Sciatic nerve (tissue), 2 donors: ENCODE results near the gene LRMDA. TPM values are rescaled to one million over a fixed set of nuclear protein-coding genes. Genes with fewer than 3 reads are reported as not detected.

Source experiments
- ATAC-seq: fragments of 200-7000 bp; cut with Tn5 transposase; one replicate; pipeline ENCODE4 v1.9.1; 2020; ENCODE audit warnings: mild to moderate bottlenecking, moderate library complexity
- DNase-seq: peaks from one replicate; pipeline ENCODE4 v3.0.0-alpha.2; 2020; ENCODE audit warnings: low spot score
- intact Hi-C: fragments of 100-400 bp; cut with DNase I; formaldehyde crosslinking; loops from one replicate; pipeline ENCODE4 v1.14.2; 2022
- total RNA-seq: library from RNA; stranded (reverse); fragmentation: NEBNext Ultra II Directional; extraction: Animal tissue kit (Norgen Biotek cat#: 25700); gene quantifications from one replicate; pipeline ENCODE4 v1.2.1, GENCODE V29; 2021
- donor health status: DM: no; HTN: no; CAD: no.
- donor health status: DM: no; HTN: no; CAD: no.

The LRMDA gene
- total RNA-seq, 1 donor from 2014 or later, result 16.6 TPM

GRCh38 chr10:75788394-75789205 lies 357.2 kb downstream of the LRMDA start:
- ATAC-seq, result peak; percentile 86

GRCh38 chr10:75793848-75794247 lies 362.4 kb downstream of the LRMDA start:
- DNase-seq (no peak), ATAC-seq (no peak)
- intact Hi-C loops, result no loop called here

More at GRCh38 chr10:75788394-75789205, 357.2 kb downstream of the LRMDA start:
- intact Hi-C loops, result no loop called here
- DNase-seq, result no peak

DNA sequence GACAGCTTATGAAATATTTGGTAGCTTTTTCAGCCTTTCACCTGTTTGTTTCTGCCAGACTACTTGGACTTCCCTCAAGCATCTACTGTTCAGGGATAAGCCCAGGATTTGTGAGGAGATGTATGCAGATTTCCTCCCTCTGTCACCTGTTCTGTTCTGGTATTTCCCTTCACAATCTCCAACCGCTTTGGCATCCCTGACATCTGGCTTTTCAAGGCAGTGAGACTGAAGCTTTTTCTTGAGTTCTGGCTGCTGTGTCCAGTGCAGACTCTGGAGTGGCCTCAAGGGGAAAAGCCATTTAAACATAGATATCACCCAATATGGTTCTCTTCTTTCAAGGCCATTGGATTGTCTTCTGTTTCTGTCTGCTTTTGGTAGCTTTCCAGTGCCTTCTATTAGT lies 369.7 kb downstream of the LRMDA start:
- no peak for ATAC-seq
- intact Hi-C loops, result no loop called here
- DNase-seq, result no peak

DNA sequence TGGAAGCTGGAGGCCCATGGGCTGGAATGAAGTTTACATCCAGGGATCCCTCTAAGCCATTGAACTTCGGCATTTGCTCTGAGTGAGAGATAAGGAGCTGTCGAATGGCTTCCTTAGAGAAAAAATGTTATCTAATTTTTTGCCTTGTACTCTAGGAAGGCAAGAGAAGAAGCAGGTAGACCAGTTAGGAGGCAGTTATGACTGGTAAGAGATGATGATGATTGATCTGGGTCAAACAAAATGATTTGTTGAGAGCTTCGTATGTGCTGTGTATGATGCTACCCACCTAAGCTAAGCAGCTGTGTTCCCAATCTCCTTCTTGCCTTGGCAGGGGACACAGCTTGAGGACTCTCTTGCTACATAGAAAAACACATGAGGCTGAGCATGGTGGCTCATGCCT lies 370.2 kb downstream of the LRMDA start:
- intact Hi-C loops, result no loop called here
- ATAC-seq (no peak), DNase-seq (no peak)

- ATAC-seq, result no peak
- DNase-seq, result no peak
These were observed 371.7 kb downstream of the LRMDA start for GRCh38 chr10:75803121-75803520.

DNA sequence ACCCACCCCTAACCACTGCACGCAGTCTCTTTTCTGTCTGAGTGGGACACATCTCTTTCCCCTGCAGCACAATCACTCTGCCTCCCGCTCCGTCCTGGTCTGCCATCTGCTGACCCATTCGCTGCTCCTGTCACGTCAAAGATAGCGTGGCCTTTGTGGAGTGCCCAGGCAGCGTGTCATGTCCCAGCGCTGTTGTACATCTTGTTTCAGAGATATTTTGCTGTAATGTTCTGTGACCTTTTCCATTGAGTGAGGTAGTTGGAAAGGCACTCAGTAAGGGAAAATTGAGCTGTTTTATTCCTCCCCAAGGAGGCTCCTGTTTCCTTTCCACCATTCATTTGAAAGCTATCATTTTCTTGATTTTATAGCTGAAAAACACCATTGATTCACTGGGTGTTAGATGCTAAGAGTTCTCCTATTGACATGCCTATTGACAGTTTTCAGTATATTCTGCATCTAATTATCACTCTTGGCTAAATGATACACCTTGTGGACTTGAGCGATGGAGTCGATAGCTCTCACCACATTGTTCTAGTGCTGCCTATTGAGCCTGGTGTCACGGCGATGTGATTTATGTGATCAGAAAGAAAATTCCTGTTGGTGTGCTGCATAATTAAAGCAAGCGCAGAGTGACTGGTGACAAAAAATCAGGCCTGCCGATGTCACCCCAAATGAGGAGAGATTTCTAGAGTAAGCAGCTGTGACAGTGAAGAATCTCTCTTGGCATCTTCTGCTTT lies 372.6 kb downstream of the LRMDA start:
- ATAC-seq (peak; percentile 95), DNase-seq (no peak)
- intact Hi-C loops, result no loop called here

More at GRCh38 chr10:75803121-75803520, 371.7 kb downstream of the LRMDA start:
- intact Hi-C loops, result no loop called here

DNA sequence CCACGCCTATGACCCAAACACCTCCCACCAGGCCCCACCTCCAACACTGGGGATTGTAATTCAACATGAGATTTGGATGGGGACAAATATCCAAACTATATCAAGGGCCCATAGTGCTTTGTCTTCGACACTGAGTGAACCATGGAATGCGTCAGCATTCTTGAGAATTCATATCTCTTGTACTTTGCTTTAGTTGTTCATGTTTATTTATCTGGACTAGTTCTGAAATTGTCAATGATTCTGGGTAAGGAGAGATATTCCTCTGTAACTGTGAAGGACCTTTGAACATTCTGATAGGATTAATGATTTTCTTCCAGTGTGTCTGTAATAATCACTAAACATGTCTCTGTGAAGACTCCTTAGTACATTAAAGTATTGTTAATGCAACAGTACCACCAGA lies 374.8 kb downstream of the LRMDA start:
- DNase-seq (no peak), ATAC-seq (no peak)

GRCh38 chr10:75807456-75807855 lies 376.0 kb downstream of the LRMDA start:
- DNase-seq, result no peak
- no peak for ATAC-seq
- intact Hi-C loops, result no loop called here

More for the DNA sequence above, 374.8 kb downstream of the LRMDA start:
- intact Hi-C loops, result no loop called here

DNA sequence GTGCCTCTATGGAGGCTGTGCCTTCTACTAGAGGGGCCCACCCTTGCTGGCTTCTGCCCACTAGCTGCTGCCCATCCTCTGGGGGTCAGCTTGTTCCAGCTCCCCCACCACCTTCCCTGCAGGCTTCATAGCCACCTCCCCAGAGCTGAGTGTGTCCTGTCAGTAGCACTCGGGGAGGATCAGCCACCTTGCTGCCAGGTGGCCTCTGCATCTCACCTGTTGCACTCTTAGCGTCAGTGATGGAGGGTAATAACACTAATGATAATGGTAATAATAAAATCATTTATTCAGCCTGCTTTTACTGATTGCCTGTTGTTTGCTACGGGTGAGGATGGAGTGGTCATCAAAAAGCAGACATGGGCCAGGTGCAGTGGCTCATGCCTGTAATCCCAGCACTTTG lies 377.6 kb downstream of the LRMDA start:
- ATAC-seq (no peak), DNase-seq (no peak)
- intact Hi-C loops, result no loop called here

DNA sequence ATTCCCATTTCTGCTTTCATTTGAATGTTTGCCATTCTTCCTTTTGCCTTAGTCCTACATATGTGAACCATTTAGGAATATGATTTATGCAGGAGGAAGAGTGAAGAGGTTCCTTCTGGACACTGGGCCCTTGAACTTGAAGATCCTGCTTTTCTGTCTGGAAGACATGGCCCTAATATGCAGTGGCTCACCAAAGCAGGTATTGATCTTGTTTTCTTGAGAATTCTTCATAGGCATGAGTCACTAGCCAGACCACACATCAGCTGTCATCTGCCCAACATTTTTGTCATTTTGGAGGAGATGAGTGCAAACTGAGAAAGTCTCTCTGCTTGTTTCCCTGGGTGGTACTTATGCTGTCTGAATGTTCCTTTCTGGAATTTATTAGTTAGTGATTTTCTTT lies 382.6 kb downstream of the LRMDA start:
- ATAC-seq, result no peak
- no peak for DNase-seq
- intact Hi-C loops, result no loop called here

GRCh38 chr10:75815066-75815465 lies 383.6 kb downstream of the LRMDA start:
- intact Hi-C loops, result no loop called here
- no peak for ATAC-seq
- no peak for DNase-seq

DNA sequence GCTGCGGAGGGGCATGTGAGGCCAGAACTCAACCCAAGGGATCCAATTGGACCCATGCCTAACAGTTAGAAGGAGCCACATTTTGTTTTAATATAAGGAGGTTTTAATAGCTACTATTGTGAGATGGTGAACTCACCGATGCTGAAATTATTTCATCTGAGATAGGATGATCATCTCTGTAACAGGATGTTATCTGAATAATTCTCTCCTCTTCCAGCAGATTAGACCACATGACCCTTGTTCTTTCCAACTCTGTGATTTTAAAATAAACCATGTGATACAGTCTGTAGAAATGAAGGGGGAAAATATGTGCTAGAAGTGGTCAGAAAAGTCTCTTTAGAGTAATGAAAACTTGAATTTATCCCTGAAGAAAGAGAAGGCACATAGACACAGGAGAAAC lies 385.8 kb downstream of the LRMDA start:
- intact Hi-C loops, result no loop called here
- ATAC-seq (peak; percentile 77), DNase-seq (no peak)

- ATAC-seq (peak; percentile 87), DNase-seq (no peak)
- intact Hi-C loops, result no loop called here
These were observed 387.1 kb downstream of the LRMDA start for GRCh38 chr10:75818552-75818951.

GRCh38 chr10:75825235-75825634 lies 393.8 kb downstream of the LRMDA start:
- no peak for ATAC-seq
- intact Hi-C loops, result no loop called here
- DNase-seq, result no peak

GRCh38 chr10:75825661-75826060 lies 394.2 kb downstream of the LRMDA start:
- intact Hi-C loops, result no loop called here
- ATAC-seq (no peak), DNase-seq (no peak)

GRCh38 chr10:75826846-75827245 lies 395.4 kb downstream of the LRMDA start:
- no peak for ATAC-seq
- DNase-seq, result no peak
- intact Hi-C loops, result no loop called here

GRCh38 chr10:75827587-75828021 lies 396.2 kb downstream of the LRMDA start:
- intact Hi-C loops, result no loop called here
- DNase-seq (no peak), ATAC-seq (no peak)

DNA sequence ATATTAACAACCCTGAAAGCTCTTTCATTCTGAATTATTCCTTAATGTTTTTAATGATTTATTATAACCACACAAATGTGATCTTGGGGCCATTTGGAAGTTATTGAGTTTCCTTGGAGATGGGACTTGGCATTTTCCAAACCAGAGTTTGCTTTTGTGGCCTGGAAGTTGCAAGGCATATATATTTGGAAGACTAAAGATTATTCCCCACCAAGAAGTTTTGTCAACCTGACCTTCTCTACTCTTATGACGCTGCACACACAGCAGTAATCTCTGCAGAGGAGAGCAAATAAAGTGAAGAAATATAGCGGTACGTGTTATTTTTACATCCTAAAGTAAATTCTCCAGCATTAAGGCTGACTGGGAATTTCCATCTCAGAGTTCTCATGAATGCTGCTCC lies 397.0 kb downstream of the LRMDA start:
- no peak for DNase-seq
- no peak for ATAC-seq
- intact Hi-C loops, result no loop called here

GRCh38 chr10:75836064-75836463 lies 404.6 kb downstream of the LRMDA start:
- intact Hi-C loops, result no loop called here
- DNase-seq (no peak), ATAC-seq (no peak)

DNA sequence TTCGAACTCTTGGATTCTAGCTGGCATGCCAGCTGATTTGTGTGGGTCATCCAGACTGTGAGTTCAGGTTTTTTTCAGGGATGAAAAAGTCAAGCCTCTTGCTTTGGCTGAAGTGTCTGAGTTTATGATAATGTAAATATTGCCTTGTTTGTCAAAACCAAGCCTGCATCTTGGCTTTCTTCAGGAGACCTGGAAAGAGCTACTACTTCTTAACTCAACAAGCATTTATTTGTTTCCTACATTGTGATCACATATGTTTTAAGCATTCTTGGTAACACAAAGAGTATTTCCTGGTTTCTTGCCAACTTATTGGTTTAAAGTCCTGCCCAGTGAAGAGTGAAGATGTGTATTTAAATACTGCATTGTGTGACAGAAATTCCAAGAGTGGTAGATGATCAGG lies 407.1 kb downstream of the LRMDA start:
- DNase-seq (no peak), ATAC-seq (no peak)
- intact Hi-C loops, result no loop called here
